Measurements from ENCODE around the gene BAHCC1. TPM values are rescaled to one million over a fixed set of nuclear protein-coding genes. Genes with fewer than 3 reads are reported as not detected.

Gene BAHCC1
- total RNA-seq, 1 donor from 2014 or later, result 22.7 TPM

- peaks cover 82% of the 10 kb centered on the region for H3K4me1 Mint-ChIP-seq (ENCODE audit: low read depth)
- no peak for TF ChIP-seq CTCF (IDR thresholded peaks at IDR 0.05)
- no peaks in the 10 kb centered on the region for H3K27me3 Mint-ChIP-seq (ENCODE audit: low read depth)
- no peak for DNase-seq (ENCODE audit: low spot score)
- H3K36me3 Mint-ChIP-seq (ENCODE audit: low read depth), result no peaks in the 10 kb centered on the region
- no peaks in the 10 kb centered on the region for H3K9me3 Mint-ChIP-seq (ENCODE audit: low read depth)
- H3K27ac Mint-ChIP-seq (ENCODE audit: unreplicated experiment), result peak overlapping the region; percentile 97
- peak overlapping the region; percentile 42 for H3K4me3 Mint-ChIP-seq (ENCODE audit: unreplicated experiment)
These were observed 7.3 kb downstream of the BAHCC1 start for GRCh38 chr17:81402530-81402941.

GRCh38 chr17:81402981-81403467 lies 7.8 kb downstream of the BAHCC1 start:
- no peak for DNase-seq (ENCODE audit: low spot score)
- H3K36me3 Mint-ChIP-seq (ENCODE audit: low read depth), result peaks cover 2% of the 10 kb centered on the region
- peak overlapping the region; percentile 26 for H3K4me3 Mint-ChIP-seq (ENCODE audit: unreplicated experiment)

GRCh38 chr17:81403671-81404534 lies 8.6 kb downstream of the BAHCC1 start:
- Mint-ChIP-seq H3K4me3 (ENCODE audit: unreplicated experiment) (peak overlapping the region; percentile 58), H3K36me3 (ENCODE audit: low read depth) (peaks cover 2% of the 10 kb centered on the region), H3K27ac (ENCODE audit: unreplicated experiment) (peak overlapping the region; percentile 97), H3K27me3 (ENCODE audit: low read depth) (no peaks in the 10 kb centered on the region), H3K9me3 (ENCODE audit: low read depth) (no peaks in the 10 kb centered on the region), H3K4me1 (ENCODE audit: low read depth) (peaks cover 76% of the 10 kb centered on the region)
- no peak for TF ChIP-seq CTCF (IDR thresholded peaks at IDR 0.05)
- DNase-seq (ENCODE audit: low spot score), result no peak

More at GRCh38 chr17:81402981-81403467, 7.8 kb downstream of the BAHCC1 start:
- no peaks in the 10 kb centered on the region for H3K27me3 Mint-ChIP-seq (ENCODE audit: low read depth)
- peak; percentile 62 for TF ChIP-seq CTCF (IDR thresholded peaks at IDR 0.05)
- peaks cover 80% of the 10 kb centered on the region for H3K4me1 Mint-ChIP-seq (ENCODE audit: low read depth)
- H3K27ac Mint-ChIP-seq (ENCODE audit: unreplicated experiment), result peak overlapping the region; percentile 97
- no peaks in the 10 kb centered on the region for H3K9me3 Mint-ChIP-seq (ENCODE audit: low read depth)

- DNase-seq (ENCODE audit: low spot score), result no peak
- Mint-ChIP-seq H3K4me3 (ENCODE audit: unreplicated experiment) (peak overlapping the region; percentile 58), H3K36me3 (ENCODE audit: low read depth) (peaks cover 2% of the 10 kb centered on the region), H3K27ac (ENCODE audit: unreplicated experiment) (peak overlapping the region; percentile 97), H3K4me1 (ENCODE audit: low read depth) (peaks cover 75% of the 10 kb centered on the region), H3K9me3 (ENCODE audit: low read depth) (no peaks in the 10 kb centered on the region), H3K27me3 (ENCODE audit: low read depth) (no peaks in the 10 kb centered on the region)
- no peak for TF ChIP-seq CTCF (IDR thresholded peaks at IDR 0.05)
These were observed 9.4 kb downstream of the BAHCC1 start for GRCh38 chr17:81404558-81405165.

GRCh38 chr17:81405411-81405872 lies 10.2 kb downstream of the BAHCC1 start:
- Mint-ChIP-seq H3K36me3 (ENCODE audit: low read depth) (peaks cover 2% of the 10 kb centered on the region), H3K4me3 (ENCODE audit: unreplicated experiment) (peak overlapping the region; percentile 25), H3K4me1 (ENCODE audit: low read depth) (peaks cover 71% of the 10 kb centered on the region), H3K9me3 (ENCODE audit: low read depth) (no peaks in the 10 kb centered on the region), H3K27ac (ENCODE audit: unreplicated experiment) (peak overlapping the region; percentile 97), H3K27me3 (ENCODE audit: low read depth) (no peaks in the 10 kb centered on the region)
- no peak for DNase-seq (ENCODE audit: low spot score)
- no peak for TF ChIP-seq CTCF (IDR thresholded peaks at IDR 0.05)

Data from chondrocyte (in vitro differentiated cells).